Smooth muscle cell of the brain vasculature (primary cell): ENCODE results near the gene ARHGEF12.
A peak's percentile ranks its signal among the peaks of the same experiment; 100 is the strongest.
"Not testable (repeated sequence)": the region's sequence is repeated elsewhere in the genome, so short reads cannot be mapped to it uniquely, and the experiment has no call there.

Experiments
- DNase-seq: peaks from one replicate; pipeline ENCODE4 v3.0.0-alpha.2; 2012; ENCODE audit warnings: low read depth, low spot score

Gene ARHGEF12

GRCh38 chr11:120492486-120492885 lies 156.3 kb downstream of the ARHGEF12 start:
- no peak for DNase-seq

- no peak for DNase-seq
Measured at GRCh38 chr11:120494595-120494994, 158.4 kb downstream of the ARHGEF12 start.

GRCh38 chr11:120499088-120499487 lies 162.9 kb downstream of the ARHGEF12 start:
- DNase-seq: no peak

- no peak for DNase-seq
Measured at GRCh38 chr11:120499859-120500258, 163.6 kb downstream of the ARHGEF12 start.

- DNase-seq: no peak
Measured at GRCh38 chr11:120500414-120501071, 164.3 kb downstream of the ARHGEF12 start.

GRCh38 chr11:120501440-120501839 lies 165.2 kb downstream of the ARHGEF12 start:
- DNase-seq: no peak

- DNase-seq: no peak
Measured at GRCh38 chr11:120501976-120502755, 166.0 kb downstream of the ARHGEF12 start.

- DNase-seq: not testable (repeated sequence)
Measured at GRCh38 chr11:120503529-120503928, 167.3 kb downstream of the ARHGEF12 start.

GRCh38 chr11:120505801-120506425 lies 169.7 kb downstream of the ARHGEF12 start:
- DNase-seq: no peak

GRCh38 chr11:120509346-120510053 lies 173.3 kb downstream of the ARHGEF12 start:
- DNase-seq: no peak

GRCh38 chr11:120510406-120511115 lies 174.3 kb downstream of the ARHGEF12 start:
- no peak for DNase-seq

GRCh38 chr11:120511116-120511819 lies 175.1 kb downstream of the ARHGEF12 start, which contains the start of gene GRIK4:
GRIK4 (plus strand) TSS chr11:120511748; CDS start chr11:120660319, 148,571 bp downstream.
- peak; percentile 41 for DNase-seq

GRCh38 chr11:120511820-120512738 lies 175.9 kb downstream of the ARHGEF12 start:
- no peak for DNase-seq

GRCh38 chr11:120512739-120513435 lies 176.7 kb downstream of the ARHGEF12 start:
- DNase-seq: no peak

- no peak for DNase-seq
Measured at GRCh38 chr11:120513436-120514315, 177.5 kb downstream of the ARHGEF12 start.

- no peak for DNase-seq
Measured at GRCh38 chr11:120514541-120515121, 178.4 kb downstream of the ARHGEF12 start.

GRCh38 chr11:120515186-120515723 lies 179.0 kb downstream of the ARHGEF12 start:
- DNase-seq: no peak
